Measurements from ENCODE around the gene RABGAP1L.
"Not testable (repeated sequence)": the region's sequence is repeated elsewhere in the genome, so short reads cannot be mapped to it uniquely, and the experiment has no call there.

Gene RABGAP1L

DNA sequence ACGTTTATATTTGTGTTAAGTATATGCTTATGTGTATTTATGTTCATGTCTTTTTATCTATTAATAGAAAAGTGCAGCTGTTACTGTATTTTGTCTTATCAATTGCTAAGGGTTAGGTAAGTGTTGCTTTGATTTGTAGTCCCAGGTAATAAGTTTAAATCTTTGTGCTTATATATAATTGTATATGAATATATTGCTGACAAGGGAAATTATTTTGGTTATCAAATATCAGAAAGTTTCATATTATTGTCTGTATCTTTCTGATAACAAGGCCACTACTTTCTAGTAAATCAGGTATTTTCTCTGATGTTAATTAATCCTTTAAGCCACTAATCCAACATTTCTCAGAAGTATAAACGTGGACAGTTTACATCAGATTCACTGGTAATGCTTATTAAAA is 309.7 kb downstream of the RABGAP1L start:
- TF ChIP-seq CTCF (IDR thresholded peaks at IDR 0.05; ENCODE audit: borderline replicate concordance, control extremely low read depth, extremely low read depth, insufficient read depth, missing control alignments): no peak
- no peak for DNase-seq (ENCODE audit: low spot score)
- in situ Hi-C loops (cut with MboI; ENCODE audit: low sequenced_read_pairs, unreplicated experiment): no loop called here

GRCh38 chr1:174469687-174470086 is 310.4 kb downstream of the RABGAP1L start:
- TF ChIP-seq CTCF (IDR thresholded peaks at IDR 0.05; ENCODE audit: borderline replicate concordance, control extremely low read depth, extremely low read depth, insufficient read depth, missing control alignments): no peak
- in situ Hi-C loops (cut with MboI; ENCODE audit: low sequenced_read_pairs, unreplicated experiment): no loop called here
- DNase-seq (ENCODE audit: low spot score): no peak

DNA sequence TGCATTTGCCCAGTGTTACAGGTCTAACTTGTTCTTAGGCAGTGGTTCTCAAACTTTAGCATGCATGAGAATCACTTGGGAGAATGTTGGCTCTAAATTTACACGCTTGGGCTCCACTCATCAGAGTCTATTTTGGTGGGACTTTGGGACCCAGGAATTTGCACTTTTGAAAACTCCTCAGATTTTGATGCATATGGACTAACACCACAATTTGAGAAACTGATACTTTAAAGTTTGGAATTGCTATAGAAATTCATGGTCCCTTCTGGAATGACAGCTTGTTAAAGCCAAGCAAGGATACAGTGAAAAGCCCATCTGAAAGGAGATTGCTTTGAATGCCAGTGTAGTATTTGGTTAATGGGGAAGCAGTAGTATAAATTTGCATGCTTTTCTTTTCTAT is 320.0 kb downstream of the RABGAP1L start:
- in situ Hi-C loops (cut with MboI; ENCODE audit: low sequenced_read_pairs, unreplicated experiment): no loop called here
- DNase-seq (ENCODE audit: low spot score): no peak
- TF ChIP-seq CTCF (IDR thresholded peaks at IDR 0.05; ENCODE audit: borderline replicate concordance, control extremely low read depth, extremely low read depth, insufficient read depth, missing control alignments): no peak

- DNase-seq (ENCODE audit: low spot score): no peak
- in situ Hi-C loops (cut with MboI; ENCODE audit: low sequenced_read_pairs, unreplicated experiment): no loop called here
- no peak for TF ChIP-seq CTCF (IDR thresholded peaks at IDR 0.05; ENCODE audit: borderline replicate concordance, control extremely low read depth, extremely low read depth, insufficient read depth, missing control alignments)
Measured at GRCh38 chr1:174480324-174480723, 321.0 kb downstream of the RABGAP1L start.

GRCh38 chr1:174491606-174492005 is 332.3 kb downstream of the RABGAP1L start:
- no peak for TF ChIP-seq CTCF (IDR thresholded peaks at IDR 0.05; ENCODE audit: borderline replicate concordance, control extremely low read depth, extremely low read depth, insufficient read depth, missing control alignments)
- DNase-seq (ENCODE audit: low spot score): no peak
- in situ Hi-C loops (cut with MboI; ENCODE audit: low sequenced_read_pairs, unreplicated experiment): no loop called here

GRCh38 chr1:174497478-174497877 is 338.2 kb downstream of the RABGAP1L start:
- in situ Hi-C loops (cut with MboI; ENCODE audit: low sequenced_read_pairs, unreplicated experiment): no loop called here
- DNase-seq (ENCODE audit: low spot score): no peak
- no peak for TF ChIP-seq CTCF (IDR thresholded peaks at IDR 0.05; ENCODE audit: borderline replicate concordance, control extremely low read depth, extremely low read depth, insufficient read depth, missing control alignments)

DNA sequence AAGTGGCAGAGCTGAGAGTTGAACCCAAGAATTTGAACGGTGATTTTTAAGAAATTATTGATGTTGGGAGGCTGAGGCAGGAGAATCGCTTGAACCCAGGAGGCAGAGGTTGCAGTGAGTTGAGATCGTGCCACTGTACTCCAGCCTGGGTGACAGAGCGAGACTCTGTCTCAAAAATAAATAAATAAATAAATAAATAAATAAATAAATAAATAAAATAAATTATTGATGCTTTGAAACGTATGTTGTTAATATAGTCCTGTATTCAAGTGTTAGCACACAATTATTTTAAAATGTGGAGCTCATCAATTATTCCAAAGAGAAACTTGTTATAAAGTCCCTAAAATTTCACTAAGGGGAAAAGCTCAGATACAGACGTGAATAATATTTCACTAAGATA is 357.4 kb downstream of the RABGAP1L start:
- DNase-seq (ENCODE audit: low spot score); in situ Hi-C loops (cut with MboI; ENCODE audit: low sequenced_read_pairs, unreplicated experiment): not testable (repeated sequence)

All from GM13976 (cell line).